Type B pancreatic cell (in vitro differentiated cells): Measurements from ENCODE around the gene KIFC3. TPM values are rescaled to one million over a fixed set of nuclear protein-coding genes. Genes with fewer than 3 reads are reported as not detected.

ENCODE experiments used
- DNase-seq: peaks from one replicate; pipeline ENCODE4 v3.0.0; 2021; ENCODE audit warnings: mixed read lengths; ENCODE audit not compliant: unreplicated experiment; ENCODE audit errors: extremely low spot score
- H3K27ac Mint-ChIP-seq: 2 replicates; pipeline ENCODE4 v1.8.0; 2021; ENCODE audit warnings: mild to moderate bottlenecking, mixed read lengths
- H3K27me3 Mint-ChIP-seq: 2 replicates; pipeline ENCODE4 v1.8.0; 2021; ENCODE audit warnings: mixed read lengths
- H3K36me3 Mint-ChIP-seq: 2 replicates; pipeline ENCODE4 v1.8.0; 2021; ENCODE audit warnings: mixed read lengths
- H3K4me1 Mint-ChIP-seq: one replicate; pipeline ENCODE4 v1.8.0; 2021; ENCODE audit warnings: mixed read lengths; ENCODE audit not compliant: unreplicated experiment
- H3K4me3 Mint-ChIP-seq: 2 replicates; pipeline ENCODE4 v1.8.0; 2021; ENCODE audit warnings: mild to moderate bottlenecking, mixed read lengths
- H3K9me3 Mint-ChIP-seq: 2 replicates; pipeline ENCODE4 v1.8.0; 2021; ENCODE audit warnings: mixed read lengths
- CTCF ChIP-seq: fragments of 200-600 bp; sonication (generic); conservative IDR thresholded peaks from 2 replicates; pipeline ENCODE4 v1.5.0; 2021; ENCODE audit warnings: antibody characterized with exemption, mild to moderate bottlenecking
- total RNA-seq: library from RNA; stranded (reverse); gene quantifications from 2 replicates; pipeline ENCODE4 v1.2.1, GENCODE V29; 2021; ENCODE audit warnings: low replicate concordance

The KIFC3 gene
- total RNA-seq, 1 donor from 2014 or later: 27.3 TPM

DNA sequence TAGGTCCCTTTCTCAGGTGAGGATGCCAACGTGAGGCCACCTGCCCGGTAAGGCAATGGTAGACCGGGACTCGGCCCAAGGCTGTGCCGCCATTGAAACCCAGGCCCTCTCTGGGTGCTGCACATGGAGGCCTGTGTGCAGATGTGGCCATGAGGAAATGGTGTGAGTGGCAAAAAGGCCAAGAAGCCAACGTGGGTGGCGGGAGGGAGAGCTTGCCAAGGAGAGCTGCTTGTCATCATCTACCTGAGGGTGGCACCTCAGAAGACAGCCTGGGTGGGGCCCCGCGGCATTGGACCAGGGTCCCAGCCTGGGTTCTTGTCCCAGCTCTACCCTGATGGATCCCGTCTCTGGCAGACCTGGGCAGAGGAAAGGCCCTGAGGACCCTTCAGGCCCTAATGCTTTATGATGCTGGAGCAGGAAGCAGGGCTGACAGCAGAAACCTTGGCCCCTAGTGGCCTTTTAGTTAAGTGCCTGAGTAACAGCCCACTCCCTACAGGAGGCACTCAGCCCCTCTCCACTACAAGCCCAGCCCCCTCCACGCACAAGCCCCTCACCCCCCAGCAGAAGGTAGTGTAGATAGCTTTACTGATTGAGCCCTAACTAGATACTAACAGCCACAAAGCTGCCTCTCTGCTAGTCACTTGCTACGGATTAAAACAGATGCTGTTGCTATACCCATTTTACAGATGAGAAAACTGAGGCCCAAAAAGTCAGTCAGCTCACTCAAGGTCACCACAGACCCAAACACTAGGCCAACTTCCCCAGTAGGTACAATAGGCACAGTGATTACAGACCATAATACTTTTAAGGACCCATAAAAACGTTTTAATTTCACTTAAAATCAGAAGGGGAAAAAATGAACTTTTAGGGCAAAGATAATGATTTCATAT, 26.2 kb upstream of the KIFC3 start:
- Mint-ChIP-seq H3K9me3 (no peaks in the 10 kb centered on the region), H3K4me3 (no peak overlapping the region), H3K27me3 (peaks cover 4% of the 10 kb centered on the region), H3K36me3 (no peaks in the 10 kb centered on the region), H3K27ac (no peak overlapping the region), H3K4me1 (peaks cover 7% of the 10 kb centered on the region)
- TF ChIP-seq CTCF: peak; percentile 41
- no peak for DNase-seq

- Mint-ChIP-seq H3K36me3 (no peaks in the 10 kb centered on the region), H3K27me3 (peaks cover 4% of the 10 kb centered on the region), H3K9me3 (no peaks in the 10 kb centered on the region), H3K4me1 (peaks cover 16% of the 10 kb centered on the region), H3K27ac (no peak overlapping the region), H3K4me3 (no peak overlapping the region)
- no peak for TF ChIP-seq CTCF
- no peak for DNase-seq
These were observed 24.7 kb upstream of the KIFC3 start for GRCh38 chr16:57826706-57827625.

- no peak for DNase-seq
- Mint-ChIP-seq H3K4me1 (peaks cover 19% of the 10 kb centered on the region), H3K27ac (peak overlapping the region; percentile 34), H3K27me3 (peaks cover 4% of the 10 kb centered on the region), H3K9me3 (no peaks in the 10 kb centered on the region), H3K36me3 (no peaks in the 10 kb centered on the region), H3K4me3 (no peak overlapping the region)
- TF ChIP-seq CTCF: no peak
These were observed 23.8 kb upstream of the KIFC3 start for GRCh38 chr16:57826052-57826451.

DNA sequence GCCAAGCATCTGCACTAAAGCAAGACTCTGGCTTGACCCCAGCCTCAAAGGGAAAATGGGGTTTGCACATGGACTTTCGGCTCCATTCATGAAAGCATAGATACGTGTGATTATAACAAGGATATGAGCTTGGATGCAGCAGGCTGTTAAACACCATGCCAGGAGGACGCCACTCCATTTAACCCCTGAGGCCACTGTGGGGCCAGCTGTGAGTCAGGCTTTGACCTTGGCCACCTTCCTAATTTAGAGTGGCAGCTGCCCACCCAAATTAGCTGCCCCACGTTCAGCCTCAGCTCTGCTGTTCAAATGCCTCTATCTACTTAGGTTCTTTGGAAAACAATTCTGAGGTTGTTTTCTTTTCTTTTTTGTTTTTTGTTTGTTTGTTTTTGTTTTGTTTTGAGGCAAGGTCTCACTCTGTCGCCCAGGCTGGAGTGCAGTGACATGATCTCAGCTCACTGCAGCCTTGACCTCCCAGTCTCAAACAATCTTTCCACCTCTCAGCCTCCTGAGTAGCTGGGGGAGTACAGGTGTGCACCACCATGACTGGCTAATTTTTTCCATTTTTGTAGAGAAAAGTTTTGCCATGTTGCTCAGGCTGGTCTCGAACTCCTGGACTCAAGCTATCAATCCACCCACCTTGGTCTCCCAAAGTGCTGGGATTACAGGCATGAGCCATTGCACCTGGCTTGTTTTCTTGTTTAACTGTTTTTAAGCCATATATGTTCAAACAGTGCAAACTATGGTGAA, 23.2 kb upstream of the KIFC3 start:
- Mint-ChIP-seq H3K27ac (peak overlapping the region; percentile 86), H3K36me3 (no peaks in the 10 kb centered on the region), H3K4me1 (peaks cover 19% of the 10 kb centered on the region), H3K9me3 (no peaks in the 10 kb centered on the region), H3K4me3 (no peak overlapping the region), H3K27me3 (peaks cover 4% of the 10 kb centered on the region)
- TF ChIP-seq CTCF: no peak
- DNase-seq: no peak

DNA sequence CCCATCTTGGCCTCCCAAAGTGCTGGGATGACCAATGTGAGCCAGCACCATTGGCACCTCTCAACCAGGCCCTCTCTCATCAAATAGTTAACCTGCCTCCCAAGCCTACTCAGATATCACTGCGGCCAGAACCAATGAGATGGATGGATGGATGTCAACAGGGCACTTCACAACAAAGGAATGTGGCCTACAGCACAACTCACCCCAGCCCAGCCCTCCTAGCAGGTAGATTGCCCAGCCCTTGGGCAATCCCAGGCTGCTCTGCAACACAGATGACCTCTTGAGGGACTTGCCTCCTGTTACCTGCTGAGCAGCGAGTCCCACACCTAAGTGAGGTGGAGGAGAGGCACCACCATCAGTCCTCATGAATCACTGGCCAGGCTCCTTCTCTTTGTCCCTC, 22.6 kb upstream of the KIFC3 start:
- Mint-ChIP-seq H3K4me1 (peaks cover 19% of the 10 kb centered on the region), H3K4me3 (no peak overlapping the region), H3K36me3 (no peaks in the 10 kb centered on the region), H3K27ac (peak overlapping the region; percentile 86), H3K27me3 (peaks cover 4% of the 10 kb centered on the region), H3K9me3 (no peaks in the 10 kb centered on the region)
- no peak for TF ChIP-seq CTCF
- DNase-seq: no peak
